SU-DHL-6 (cell line): ENCODE results near the gene MAP3K20.
A peak's percentile ranks its signal among the peaks of the same experiment; 100 is the strongest.

Experiments used
- H2AFZ ChIP-seq: fragments of 200-600 bp; sonication (generic); 2 replicates; pipeline ENCODE4 v1.6.1; 2014; ENCODE audit warnings: low read depth, mild to moderate bottlenecking, moderate library complexity, mixed read lengths, antibody characterized with exemption, low read length; ENCODE audit not compliant: severe bottlenecking
- H3F3A ChIP-seq: fragments of 200-600 bp; shearing (Covaris generic); 2 replicates; pipeline ENCODE4 v1.6.0; 2016; ENCODE audit warnings: antibody characterized with exemption, mild to moderate bottlenecking; ENCODE audit not compliant: insufficient read depth
- H3K27ac ChIP-seq: fragments of 200-600 bp; sonication (generic); 2 replicates; pipeline ENCODE4 v1.5.1; 2016; ENCODE audit warnings: low read depth, mild to moderate bottlenecking, low read length, moderate library complexity, mixed read lengths
- H3K27me3 ChIP-seq: fragments of 200-600 bp; sonication (generic), shearing (Covaris generic); 2 replicates; pipeline ENCODE4 v1.6.0; 2014; ENCODE audit warnings: mild to moderate bottlenecking, low read length
- H3K36me3 ChIP-seq: fragments of 200-600 bp; sonication (generic); 2 replicates; pipeline ENCODE4 v1.6.1; 2014; ENCODE audit warnings: mild to moderate bottlenecking, low read length, mixed read lengths
- H3K4me2 ChIP-seq: fragments of 300-600, 200-600 bp; shearing (Covaris generic), sonication (generic); 2 replicates; pipeline ENCODE4 v1.6.0; 2014; ENCODE audit warnings: low read length, low read depth, mild to moderate bottlenecking; ENCODE audit not compliant: poor library complexity, severe bottlenecking
- H3K4me3 ChIP-seq: fragments of 200-600 bp; sonication (generic); 2 replicates; pipeline ENCODE4 v1.5.1; 2014; ENCODE audit warnings: antibody characterized with exemption, low read length, mild to moderate bottlenecking, mixed read lengths; ENCODE audit not compliant: insufficient read depth, poor library complexity, severe bottlenecking
- H3K79me2 ChIP-seq: fragments of 200-600 bp; sonication (generic); 2 replicates; pipeline ENCODE4 v1.6.1; 2014; ENCODE audit warnings: mild to moderate bottlenecking, low read length, moderate library complexity; ENCODE audit not compliant: insufficient read depth
- H3K9ac ChIP-seq: fragments of 200-600 bp; sonication (generic); 2 replicates; pipeline ENCODE4 v1.7.0; 2014; ENCODE audit warnings: mild to moderate bottlenecking, low read length
- H3K9me2 ChIP-seq: fragments of 200-600 bp; sonication (generic); replicated peaks from 2 replicates; pipeline ENCODE4 v1.6.1; 2014; ENCODE audit warnings: low read length; ENCODE audit not compliant: insufficient read depth
- H3K9me3 ChIP-seq: fragments of 200-600 bp; sonication (generic); 2 replicates; pipeline ENCODE4 v1.6.1; 2014; ENCODE audit warnings: low read length, mixed read lengths; ENCODE audit not compliant: insufficient read depth
- H4K20me1 ChIP-seq: fragments of 200-600 bp; sonication (generic); 2 replicates; pipeline ENCODE4 v1.6.1; 2014; ENCODE audit warnings: low read depth, mild to moderate bottlenecking, antibody characterized with exemption, low read length, moderate library complexity, mixed read lengths
- CTCF ChIP-seq: fragments of 200-600 bp; sonication (generic); IDR thresholded peaks from one replicate; pipeline ENCODE4 v1.5.1; 2017; ENCODE audit warnings: antibody characterized with exemption, mild to moderate bottlenecking, low read length, moderate library complexity; ENCODE audit not compliant: insufficient read depth, poor library complexity, severe bottlenecking
- EZH2phosphoT487 ChIP-seq: fragments of 200-600 bp; sonication (generic), shearing (Covaris generic); conservative IDR thresholded peaks from 2 replicates; pipeline ENCODE4 v1.6.1; 2018; ENCODE audit warnings: mild to moderate bottlenecking, antibody characterized with exemption, low read length, moderate library complexity, mixed read lengths

Gene MAP3K20

GRCh38 chr2:173058673-173059072 lies 17.0 kb upstream of the MAP3K20 start:
- H2AFZ ChIP-seq: no peak overlapping the region
- H3K9ac ChIP-seq: no peak overlapping the region
- no peak overlapping the region for H3K4me3 ChIP-seq
- no peaks in the 10 kb centered on the region for H3K9me2 ChIP-seq
- no peaks in the 10 kb centered on the region for H3F3A ChIP-seq
- H3K27ac ChIP-seq: no peak overlapping the region
- H3K79me2 ChIP-seq: no peaks in the 10 kb centered on the region
- no peak overlapping the region for H3K4me2 ChIP-seq
- no peaks in the 10 kb centered on the region for H3K36me3 ChIP-seq
- H3K27me3 ChIP-seq: no peaks in the 10 kb centered on the region
- TF ChIP-seq CTCF: no peak
- no peak for TF ChIP-seq EZH2phosphoT487
- no peaks in the 10 kb centered on the region for H4K20me1 ChIP-seq
- no peaks in the 10 kb centered on the region for H3K9me3 ChIP-seq

GRCh38 chr2:173059292-173059691 lies 16.4 kb upstream of the MAP3K20 start:
- no peaks in the 10 kb centered on the region for H3K36me3 ChIP-seq
- H3K9me2 ChIP-seq: no peaks in the 10 kb centered on the region
- peak overlapping the region; percentile 27 for H3K4me2 ChIP-seq
- no peak overlapping the region for H3K27ac ChIP-seq
- H2AFZ ChIP-seq: no peak overlapping the region
- no peak for TF ChIP-seq CTCF
- no peak for TF ChIP-seq EZH2phosphoT487
- no peaks in the 10 kb centered on the region for H3K9me3 ChIP-seq
- no peak overlapping the region for H3K9ac ChIP-seq
- no peaks in the 10 kb centered on the region for H4K20me1 ChIP-seq
- H3K79me2 ChIP-seq: no peaks in the 10 kb centered on the region
- H3F3A ChIP-seq: no peaks in the 10 kb centered on the region
- no peak overlapping the region for H3K4me3 ChIP-seq
- no peaks in the 10 kb centered on the region for H3K27me3 ChIP-seq

- no peaks in the 10 kb centered on the region for H4K20me1 ChIP-seq
- peak overlapping the region; percentile 27 for H3K4me2 ChIP-seq
- H3K79me2 ChIP-seq: no peaks in the 10 kb centered on the region
- no peak overlapping the region for H3K27ac ChIP-seq
- no peaks in the 10 kb centered on the region for H3K36me3 ChIP-seq
- no peak overlapping the region for H3K4me3 ChIP-seq
- H3F3A ChIP-seq: no peaks in the 10 kb centered on the region
- TF ChIP-seq CTCF (no peak), EZH2phosphoT487 (no peak)
- H3K9me3 ChIP-seq: no peaks in the 10 kb centered on the region
- no peaks in the 10 kb centered on the region for H3K9me2 ChIP-seq
- no peaks in the 10 kb centered on the region for H3K27me3 ChIP-seq
- H3K9ac ChIP-seq: no peak overlapping the region
- peak overlapping the region; percentile 10 for H2AFZ ChIP-seq
Observed at GRCh38 chr2:173059971-173060461, 15.6 kb upstream of the MAP3K20 start.
